ENCODE measurements around the gene SHISA3. TPM values are rescaled to one million over a fixed set of nuclear protein-coding genes. Genes with fewer than 3 reads are reported as not detected.

SHISA3 gene
- 2.2 and 2.7 TPM in 2 replicates for total RNA-seq

GRCh38 chr4:42396752-42397634 lies at the start of gene SHISA3:
TSS of gene SHISA3 (plus strand) at chr4:42397488. CDS start at chr4:42398057, 569 bp downstream.

Other genes starting within 250 kb of the SHISA3 start
- gene BEND4, start 244.8 kb upstream of the SHISA3 start, total RNA-seq, result not detected in 2 replicates

All from bronchus fibroblast of lung (primary cell).